IPS-18a (cell line): ENCODE data around the gene SMTNL2.

Experiments used
- H3K27ac ChIP-seq: one replicate; pipeline ENCODE4 v1.5.1; 2013; ENCODE audit warnings: low read length
- H3K27me3 ChIP-seq: one replicate; pipeline ENCODE4 v1.6.1; 2013; ENCODE audit warnings: mild to moderate bottlenecking, low read length; ENCODE audit not compliant: control insufficient read depth, insufficient read depth
- H3K36me3 ChIP-seq: one replicate; pipeline ENCODE4 v1.6.1; 2013; ENCODE audit warnings: low read depth, low read length; ENCODE audit not compliant: control insufficient read depth
- H3K4me1 ChIP-seq: one replicate; pipeline ENCODE4 v1.6.1; 2013; ENCODE audit warnings: low read depth, low read length; ENCODE audit not compliant: control insufficient read depth
- H3K4me3 ChIP-seq: one replicate; pipeline ENCODE4 v1.5.1; 2013; ENCODE audit warnings: low read length
- H3K9ac ChIP-seq: one replicate; pipeline ENCODE4 v1.6.1; 2013; ENCODE audit warnings: mild to moderate bottlenecking, low read length, moderate library complexity
- H3K9me3 ChIP-seq: one replicate; pipeline ENCODE4 v1.6.1; 2013; ENCODE audit warnings: low read depth, low read length; ENCODE audit not compliant: control insufficient read depth

SMTNL2 gene

GRCh38 chr17:4584101-4584916 lies at the start of gene SMTNL2:
SMTNL2 (plus strand) TSS chr17:4584529; CDS start chr17:4584606, 77 bp downstream.
- no peaks in the 10 kb centered on the region for H3K4me1 ChIP-seq
- H3K9ac ChIP-seq: no peak within 1 kb of the TSS
- H3K27me3 ChIP-seq: peaks cover 46% of the 10 kb centered on the region
- H3K27ac ChIP-seq: no peak within 1 kb of the TSS
- no peaks in the 10 kb centered on the region for H3K9me3 ChIP-seq
- H3K4me3 ChIP-seq: peak within 1 kb of the TSS; percentile 43
- no peaks in the 10 kb centered on the region for H3K36me3 ChIP-seq

- Histone ChIP-seq H3K36me3 (peaks cover 22% of the 10 kb centered on the region), H3K4me3 (no peak overlapping the region), H3K27ac (no peak overlapping the region), H3K9me3 (no peaks in the 10 kb centered on the region), H3K4me1 (no peaks in the 10 kb centered on the region), H3K27me3 (peaks cover 52% of the 10 kb centered on the region), H3K9ac (no peak overlapping the region)
These were observed 49.2 kb upstream of the SMTNL2 start for GRCh38 chr17:4534928-4535666.

- Histone ChIP-seq H3K4me3 (no peak overlapping the region), H3K36me3 (peaks cover 23% of the 10 kb centered on the region), H3K27ac (no peak overlapping the region), H3K9me3 (no peaks in the 10 kb centered on the region), H3K9ac (no peak overlapping the region), H3K27me3 (peaks cover 45% of the 10 kb centered on the region), H3K4me1 (no peaks in the 10 kb centered on the region)
These were observed 48.6 kb upstream of the SMTNL2 start for GRCh38 chr17:4535667-4536258.

GRCh38 chr17:4536259-4536741 lies 48.0 kb upstream of the SMTNL2 start:
- H3K9me3 ChIP-seq: no peaks in the 10 kb centered on the region
- no peak overlapping the region for H3K4me3 ChIP-seq
- no peak overlapping the region for H3K9ac ChIP-seq
- H3K27ac ChIP-seq: no peak overlapping the region
- H3K27me3 ChIP-seq: peaks cover 40% of the 10 kb centered on the region
- H3K4me1 ChIP-seq: no peaks in the 10 kb centered on the region
- H3K36me3 ChIP-seq: peaks cover 27% of the 10 kb centered on the region

GRCh38 chr17:4536742-4537411 lies 47.5 kb upstream of the SMTNL2 start:
- H3K9ac ChIP-seq: no peak overlapping the region
- H3K27me3 ChIP-seq: peaks cover 34% of the 10 kb centered on the region
- H3K9me3 ChIP-seq: no peaks in the 10 kb centered on the region
- H3K27ac ChIP-seq: no peak overlapping the region
- H3K4me1 ChIP-seq: no peaks in the 10 kb centered on the region
- peaks cover 33% of the 10 kb centered on the region for H3K36me3 ChIP-seq
- H3K4me3 ChIP-seq: no peak overlapping the region

GRCh38 chr17:4537451-4538235 lies 46.7 kb upstream of the SMTNL2 start:
- H3K27ac ChIP-seq: no peak overlapping the region

GRCh38 chr17:4538236-4539002 lies 45.9 kb upstream of the SMTNL2 start:
- Histone ChIP-seq H3K27ac (no peak overlapping the region), H3K9me3 (no peaks in the 10 kb centered on the region), H3K36me3 (peaks cover 47% of the 10 kb centered on the region), H3K4me1 (no peaks in the 10 kb centered on the region), H3K4me3 (no peak overlapping the region), H3K9ac (no peak overlapping the region), H3K27me3 (peaks cover 19% of the 10 kb centered on the region)

More at GRCh38 chr17:4537451-4538235, 46.7 kb upstream of the SMTNL2 start:
- peaks cover 40% of the 10 kb centered on the region for H3K36me3 ChIP-seq
- no peak overlapping the region for H3K4me3 ChIP-seq
- no peaks in the 10 kb centered on the region for H3K4me1 ChIP-seq
- no peaks in the 10 kb centered on the region for H3K9me3 ChIP-seq
- H3K9ac ChIP-seq: no peak overlapping the region
- peaks cover 26% of the 10 kb centered on the region for H3K27me3 ChIP-seq

GRCh38 chr17:4539025-4539424 lies 45.3 kb upstream of the SMTNL2 start:
- H3K9ac ChIP-seq: no peak overlapping the region
- H3K36me3 ChIP-seq: peaks cover 53% of the 10 kb centered on the region
- H3K4me3 ChIP-seq: no peak overlapping the region
- no peak overlapping the region for H3K27ac ChIP-seq
- no peaks in the 10 kb centered on the region for H3K4me1 ChIP-seq
- H3K27me3 ChIP-seq: peaks cover 13% of the 10 kb centered on the region
- no peaks in the 10 kb centered on the region for H3K9me3 ChIP-seq

- Histone ChIP-seq H3K4me1 (no peaks in the 10 kb centered on the region), H3K9ac (no peak overlapping the region), H3K27ac (no peak overlapping the region), H3K4me3 (no peak overlapping the region), H3K36me3 (peaks cover 57% of the 10 kb centered on the region), H3K27me3 (peaks cover 6% of the 10 kb centered on the region), H3K9me3 (no peaks in the 10 kb centered on the region)
These were observed 44.6 kb upstream of the SMTNL2 start for GRCh38 chr17:4539576-4540223.

- Histone ChIP-seq H3K36me3 (peaks cover 59% of the 10 kb centered on the region), H3K4me1 (no peaks in the 10 kb centered on the region), H3K4me3 (no peak overlapping the region), H3K27ac (no peak overlapping the region), H3K9me3 (no peaks in the 10 kb centered on the region), H3K27me3 (peaks cover 4% of the 10 kb centered on the region), H3K9ac (no peak overlapping the region)
These were observed 44.1 kb upstream of the SMTNL2 start for GRCh38 chr17:4540224-4540651.
